H1 (cell line): ENCODE measurements around the gene SERPINB6. TPM values are rescaled to one million over a fixed set of nuclear protein-coding genes. Genes with fewer than 3 reads are reported as not detected.

Experiments used
- CBX5 ChIP-seq: fragments of 300-800, 300-1000 bp; sonication (generic); IDR thresholded peaks from 2 replicates; pipeline ENCODE4 v1.7.1; 2016; ENCODE audit warnings: antibody characterized with exemption, low read length, low read depth
- CBX8 ChIP-seq: fragments of 300-800, 300-1000 bp; sonication (generic); IDR thresholded peaks from 2 replicates; pipeline ENCODE4 v1.7.1; 2016; ENCODE audit warnings: low read depth, low read length, borderline replicate concordance
- GABPA ChIP-seq: IDR thresholded peaks from 2 replicates; pipeline ENCODE4 v1.6.1; 2011; ENCODE audit warnings: mild to moderate bottlenecking, low read length, moderate library complexity, borderline replicate concordance; ENCODE audit not compliant: insufficient read depth
- KDM5A ChIP-seq: fragments of 200-600 bp; IDR thresholded peaks from 2 replicates; pipeline ENCODE4 v1.7.1; 2012; ENCODE audit warnings: mild to moderate bottlenecking, low read length, inconsistent platforms, mixed read lengths
- NRF1 ChIP-seq: IDR thresholded peaks from 2 replicates; pipeline ENCODE4 v1.6.1; 2011; ENCODE audit warnings: mild to moderate bottlenecking, low read depth, low read length, improper control_type of control experiment
- POLR2A ChIP-seq, 2 experiments: IDR thresholded peaks; 1 replicate in 1 of 2; 2 replicates in 1 of 2; pipeline ENCODE4 v1.6.1; 2011; ENCODE audit warnings: low read depth in 2 of 2, low read length in 2 of 2, mild to moderate bottlenecking in 2 of 2; ENCODE audit errors: control extremely low read depth in 1 of 2
- RNF2 ChIP-seq: fragments of 200-900, 300-1000 bp; sonication (generic); IDR thresholded peaks from 2 replicates; pipeline ENCODE4 v1.7.1; 2016; ENCODE audit warnings: borderline replicate concordance, low read depth, mild to moderate bottlenecking, antibody characterized with exemption, low read length; ENCODE audit not compliant: poor library complexity, severe bottlenecking; ENCODE audit errors: missing control alignments
- SIN3A ChIP-seq, 2 experiments: IDR thresholded peaks in 1 of 2; conservative IDR thresholded peaks in 1 of 2; 2 replicates each; pipeline ENCODE4 v1.6.1; 2011 to 2012; ENCODE audit warnings: low read length in 2 of 2, improper control_type of control experiment in 1 of 2, low read depth in 1 of 2, mild to moderate bottlenecking in 1 of 2
- SP4 ChIP-seq: IDR thresholded peaks from 2 replicates; pipeline ENCODE4 v1.6.1; 2012; ENCODE audit warnings: low read length, inconsistent platforms
- polyA plus RNA-seq, 7 experiments: library from polyadenylated mRNA; depleted of rRNA in 3 of 7; stranded (reverse) in 5 of 7; unstranded in 2 of 7; fragments of >200 nt in 5 of 7; fragments of 200-250 nt in 2 of 7; gene quantifications; 1 replicate in 5 of 7; 2 replicates in 1 of 7; 4 replicates in 1 of 7; pipeline versions ENCODE4 v1.2.1 to v1.2.3, GENCODE V29; 2011 to 2013; ENCODE audit warnings: missing spikeins in 2 of 7, mixed read lengths in 2 of 7
- total RNA-seq: library from RNA; stranded (reverse); fragmentation: NEBNext Ultra II Directional; extraction: Animal tissue kit (Norgen Biotek cat#: 25700); gene quantifications from 2 replicates; pipeline ENCODE4 v1.2.1, GENCODE V29; 2021
- TF ChIP-seq, protein P1 (sequence below): fragments of 300-600 bp; sonication (generic); IDR thresholded peaks from 2 replicates; pipeline ENCODE4 v1.7.1; 2012; ENCODE audit warnings: low read length, moderate library complexity, mild to moderate bottlenecking, inconsistent platforms; ENCODE audit not compliant: insufficient replicate concordance

The SERPINB6 gene
- total and polyA plus RNA-seq, 2 of the 8 experiments (the other 6 are each of a cell fraction or from before 2014, with no cell fraction given), result 27.2 to 29.4 TPM

DNA sequence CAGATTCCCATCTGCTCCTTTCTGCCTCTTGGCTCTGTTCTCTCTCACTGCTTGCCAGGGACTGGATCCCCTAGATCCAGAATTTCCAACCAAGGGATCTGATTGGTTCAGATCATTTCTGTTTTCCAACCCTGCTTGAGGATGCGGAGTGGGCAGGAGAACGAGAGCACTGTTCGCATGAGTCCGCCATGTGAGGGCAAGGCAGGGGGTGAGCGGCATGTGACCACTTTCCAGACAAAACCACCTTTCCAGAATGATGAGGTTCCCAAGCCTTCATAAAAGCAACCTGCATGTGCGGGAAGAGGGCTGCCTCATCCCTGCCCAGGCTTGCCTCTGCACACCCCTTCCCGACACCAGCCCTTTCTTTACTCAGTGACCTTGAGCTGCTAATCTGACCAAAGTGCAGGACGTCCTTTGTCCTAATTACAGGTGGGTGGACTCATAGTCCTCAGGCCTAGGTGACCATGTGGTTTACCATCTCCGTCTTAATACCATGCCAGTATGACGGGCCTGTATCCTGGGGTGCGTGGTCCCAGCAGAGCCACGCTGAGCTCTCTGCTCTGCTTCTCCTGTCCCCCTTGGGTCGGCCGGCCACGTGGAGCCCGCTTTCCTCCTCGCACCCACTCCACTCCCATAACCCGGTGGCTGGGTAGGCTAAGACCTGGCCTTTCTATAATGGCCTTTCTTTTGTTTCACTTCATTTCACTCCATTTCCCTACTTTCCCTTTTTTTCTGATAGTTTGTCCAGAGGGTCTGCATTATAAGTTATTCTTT lies 42.7 kb upstream of the SERPINB6 start (continued):
- TF ChIP-seq, protein P1, sequence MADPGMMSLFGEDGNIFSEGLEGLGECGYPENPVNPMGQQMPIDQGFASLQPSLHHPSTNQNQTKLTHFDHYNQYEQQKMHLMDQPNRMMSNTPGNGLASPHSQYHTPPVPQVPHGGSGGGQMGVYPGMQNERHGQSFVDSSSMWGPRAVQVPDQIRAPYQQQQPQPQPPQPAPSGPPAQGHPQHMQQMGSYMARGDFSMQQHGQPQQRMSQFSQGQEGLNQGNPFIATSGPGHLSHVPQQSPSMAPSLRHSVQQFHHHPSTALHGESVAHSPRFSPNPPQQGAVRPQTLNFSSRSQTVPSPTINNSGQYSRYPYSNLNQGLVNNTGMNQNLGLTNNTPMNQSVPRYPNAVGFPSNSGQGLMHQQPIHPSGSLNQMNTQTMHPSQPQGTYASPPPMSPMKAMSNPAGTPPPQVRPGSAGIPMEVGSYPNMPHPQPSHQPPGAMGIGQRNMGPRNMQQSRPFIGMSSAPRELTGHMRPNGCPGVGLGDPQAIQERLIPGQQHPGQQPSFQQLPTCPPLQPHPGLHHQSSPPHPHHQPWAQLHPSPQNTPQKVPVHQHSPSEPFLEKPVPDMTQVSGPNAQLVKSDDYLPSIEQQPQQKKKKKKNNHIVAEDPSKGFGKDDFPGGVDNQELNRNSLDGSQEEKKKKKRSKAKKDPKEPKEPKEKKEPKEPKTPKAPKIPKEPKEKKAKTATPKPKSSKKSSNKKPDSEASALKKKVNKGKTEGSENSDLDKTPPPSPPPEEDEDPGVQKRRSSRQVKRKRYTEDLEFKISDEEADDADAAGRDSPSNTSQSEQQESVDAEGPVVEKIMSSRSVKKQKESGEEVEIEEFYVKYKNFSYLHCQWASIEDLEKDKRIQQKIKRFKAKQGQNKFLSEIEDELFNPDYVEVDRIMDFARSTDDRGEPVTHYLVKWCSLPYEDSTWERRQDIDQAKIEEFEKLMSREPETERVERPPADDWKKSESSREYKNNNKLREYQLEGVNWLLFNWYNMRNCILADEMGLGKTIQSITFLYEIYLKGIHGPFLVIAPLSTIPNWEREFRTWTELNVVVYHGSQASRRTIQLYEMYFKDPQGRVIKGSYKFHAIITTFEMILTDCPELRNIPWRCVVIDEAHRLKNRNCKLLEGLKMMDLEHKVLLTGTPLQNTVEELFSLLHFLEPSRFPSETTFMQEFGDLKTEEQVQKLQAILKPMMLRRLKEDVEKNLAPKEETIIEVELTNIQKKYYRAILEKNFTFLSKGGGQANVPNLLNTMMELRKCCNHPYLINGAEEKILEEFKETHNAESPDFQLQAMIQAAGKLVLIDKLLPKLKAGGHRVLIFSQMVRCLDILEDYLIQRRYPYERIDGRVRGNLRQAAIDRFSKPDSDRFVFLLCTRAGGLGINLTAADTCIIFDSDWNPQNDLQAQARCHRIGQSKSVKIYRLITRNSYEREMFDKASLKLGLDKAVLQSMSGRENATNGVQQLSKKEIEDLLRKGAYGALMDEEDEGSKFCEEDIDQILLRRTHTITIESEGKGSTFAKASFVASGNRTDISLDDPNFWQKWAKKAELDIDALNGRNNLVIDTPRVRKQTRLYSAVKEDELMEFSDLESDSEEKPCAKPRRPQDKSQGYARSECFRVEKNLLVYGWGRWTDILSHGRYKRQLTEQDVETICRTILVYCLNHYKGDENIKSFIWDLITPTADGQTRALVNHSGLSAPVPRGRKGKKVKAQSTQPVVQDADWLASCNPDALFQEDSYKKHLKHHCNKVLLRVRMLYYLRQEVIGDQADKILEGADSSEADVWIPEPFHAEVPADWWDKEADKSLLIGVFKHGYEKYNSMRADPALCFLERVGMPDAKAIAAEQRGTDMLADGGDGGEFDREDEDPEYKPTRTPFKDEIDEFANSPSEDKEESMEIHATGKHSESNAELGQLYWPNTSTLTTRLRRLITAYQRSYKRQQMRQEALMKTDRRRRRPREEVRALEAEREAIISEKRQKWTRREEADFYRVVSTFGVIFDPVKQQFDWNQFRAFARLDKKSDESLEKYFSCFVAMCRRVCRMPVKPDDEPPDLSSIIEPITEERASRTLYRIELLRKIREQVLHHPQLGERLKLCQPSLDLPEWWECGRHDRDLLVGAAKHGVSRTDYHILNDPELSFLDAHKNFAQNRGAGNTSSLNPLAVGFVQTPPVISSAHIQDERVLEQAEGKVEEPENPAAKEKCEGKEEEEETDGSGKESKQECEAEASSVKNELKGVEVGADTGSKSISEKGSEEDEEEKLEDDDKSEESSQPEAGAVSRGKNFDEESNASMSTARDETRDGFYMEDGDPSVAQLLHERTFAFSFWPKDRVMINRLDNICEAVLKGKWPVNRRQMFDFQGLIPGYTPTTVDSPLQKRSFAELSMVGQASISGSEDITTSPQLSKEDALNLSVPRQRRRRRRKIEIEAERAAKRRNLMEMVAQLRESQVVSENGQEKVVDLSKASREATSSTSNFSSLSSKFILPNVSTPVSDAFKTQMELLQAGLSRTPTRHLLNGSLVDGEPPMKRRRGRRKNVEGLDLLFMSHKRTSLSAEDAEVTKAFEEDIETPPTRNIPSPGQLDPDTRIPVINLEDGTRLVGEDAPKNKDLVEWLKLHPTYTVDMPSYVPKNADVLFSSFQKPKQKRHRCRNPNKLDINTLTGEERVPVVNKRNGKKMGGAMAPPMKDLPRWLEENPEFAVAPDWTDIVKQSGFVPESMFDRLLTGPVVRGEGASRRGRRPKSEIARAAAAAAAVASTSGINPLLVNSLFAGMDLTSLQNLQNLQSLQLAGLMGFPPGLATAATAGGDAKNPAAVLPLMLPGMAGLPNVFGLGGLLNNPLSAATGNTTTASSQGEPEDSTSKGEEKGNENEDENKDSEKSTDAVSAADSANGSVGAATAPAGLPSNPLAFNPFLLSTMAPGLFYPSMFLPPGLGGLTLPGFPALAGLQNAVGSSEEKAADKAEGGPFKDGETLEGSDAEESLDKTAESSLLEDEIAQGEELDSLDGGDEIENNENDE, result no peak
- no peak for TF ChIP-seq CBX8
- no peak for TF ChIP-seq SIN3A (conservative IDR thresholded peaks at IDR 0.05 in 1 of 2, IDR thresholded peaks at IDR 0.05 in 1 of 2; ENCODE audit: low read depth in 1 of 2, low read length in 2 of 2)
- no peak for TF ChIP-seq RNF2
- no peak for TF ChIP-seq SP4
- TF ChIP-seq NRF1, result no peak
- no peak for TF ChIP-seq KDM5A
- no peak for TF ChIP-seq GABPA
- no peak for TF ChIP-seq CBX5
- TF ChIP-seq POLR2A (IDR thresholded peaks at IDR 0.05; ENCODE audit: control extremely low read depth in 1 of 2, low read depth in 2 of 2, low read length in 2 of 2), result no peak
